Pancreas (tissue), 10 donors: ENCODE data around the gene HELZ. TPM values are rescaled to one million over a fixed set of nuclear protein-coding genes. Genes with fewer than 3 reads are reported as not detected.
A peak's percentile ranks its signal among the peaks of the same experiment; 100 is the strongest.

Experiments used
- ATAC-seq, 4 donors: fragments of 200-7000 bp; cut with Tn5 transposase; one replicate each; pipeline versions ENCODE4 v1.8.0 to v1.9.1; 2020; ENCODE audit warnings: mild to moderate bottlenecking in 4 of 4, moderate library complexity in 4 of 4
- DNase-seq, 6 donors: peaks; one replicate each; pipeline ENCODE4 v3.0.0-alpha.2; 2020
- FAIRE-seq: peaks from 2 replicates; lab custom pipeline; 2012; peaks lifted over from hg19 to GRCh38; lab: Jason Lieb, UNC
- H3K27ac ChIP-seq, 4 donors: fragments of 200-600 bp; sonication (generic); 1 replicate in 3 of 4; 2 replicates in 1 of 4; pipeline versions ENCODE4 v1.5.0 to v1.8.0; 2020
- H3K27me3 ChIP-seq, 4 donors: fragments of 200-600 bp; one replicate each; pipeline ENCODE4 v1.8.0; 2021
- H3K36me3 ChIP-seq, 3 donors: fragments of 200-600 bp; sonication (generic) in 1 of 3; one replicate each; pipeline versions ENCODE4 v1.5.0 to v1.8.0; 2020 to 2021
- H3K4me1 ChIP-seq, 3 donors: fragments of 200-600 bp; one replicate each; pipeline ENCODE4 v1.8.0; 2021
- H3K4me3 ChIP-seq, 4 donors: fragments of 200-600 bp; sonication (generic) in 2 of 4; one replicate each; pipeline versions ENCODE4 v1.5.0 to v1.8.0; 2020 to 2021
- H3K9me3 ChIP-seq, 4 donors: fragments of 200-600 bp; one replicate each; pipeline ENCODE4 v1.8.0; 2021
- CTCF ChIP-seq, 4 donors: fragments of 200-600 bp; sonication (generic) in 3 of 4; IDR thresholded peaks; one replicate each; pipeline versions ENCODE4 v1.5.0 to v1.8.0; 2021; ENCODE audit warnings: antibody characterized with exemption in 4 of 4
- WGBS, 2 donors: extraction: QIAGEN DNeasy Blood & Tissue Kit; methylation state at CpG; one replicate each; pipeline ENCODE4 v1.1.7; 2013; 5-methylcytosine and 5-hydroxymethylcytosine counted together
- intact Hi-C, 3 donors: fragments of 100-400 bp; cut with DNase I; formaldehyde crosslinking; loops; one replicate each; pipeline versions ENCODE4 v1.11.1 to v1.14.2; 2022
- polyA plus RNA-seq, 2 donors: library from polyadenylated mRNA; stranded (reverse); fragments of 200-250 nt; gene quantifications; one replicate each; pipeline ENCODE4 v1.2.3, GENCODE V29; 2013
- total RNA-seq, 6 donors: library from RNA; stranded (reverse); fragmentation: NEBNext Ultra II Directional in 4 of 6; extraction: Animal tissue kit (Norgen Biotek cat#: 25700) in 4 of 6; gene quantifications; one replicate each; pipeline versions ENCODE4 v1.2.1 to v1.2.4, GENCODE V29; 2021 to 2023
- donor health status: healthy with polysubstance abuse.
- donor health status: DM: no; HTN: no; CAD: no; lungs with moderate emphysema.
- donor health status: DM: no; HTN: no; CAD: no.
- donor health status: control.
- donor health status: control.
- donor health status: Bipolar disorder and iron deficiency.
- donor health status: DM: yes; HTN: yes; CAD: no.
- donor health status: DM: no; HTN: no; CAD: no.
- donor health status: DM: no; HTN: no; CAD: no.
- donor health status: DM: yes; HTN: yes; CAD: no.

Gene HELZ
- total and polyA plus RNA-seq, 8 donors, result 4.1 to 36.6 (median 23.9) TPM

GRCh38 chr17:67168496-67168895 lies 76.5 kb downstream of the HELZ start:
- Histone ChIP-seq H3K27me3 (no peaks in the 10 kb centered on the region), H3K4me3 (no peak overlapping the region), H3K9me3 (no peaks in the 10 kb centered on the region), H3K27ac (no peak overlapping the region), H3K36me3 (peaks cover 0 to 9% (median 0%) of the 10 kb centered on the region in 3 donors), H3K4me1 (no peaks in the 10 kb centered on the region)
- no peak for FAIRE-seq
- no peak for TF ChIP-seq CTCF (IDR thresholded peaks at IDR 0.05)
- DNase-seq, result no peak
- no peak for ATAC-seq
- intact Hi-C loops, result no loop called here
- WGBS, 2 donors, result 86 to 92% methylated on average over 4 of the region's 4 CpGs

- H3K4me3 ChIP-seq, result no peak overlapping the region
- FAIRE-seq, result no peak
- intact Hi-C loops, result no loop called here
- H3K27me3 ChIP-seq, result no peaks in the 10 kb centered on the region
- H3K4me1 ChIP-seq, result no peaks in the 10 kb centered on the region
- WGBS, 2 donors, result 82 to 88% methylated on average over 6 of the region's 6 CpGs
- peak in 1 of 6 donors; percentile 39 for DNase-seq
- no peaks in the 10 kb centered on the region for H3K9me3 ChIP-seq
- peaks cover 0 to 17% (median 1%) of the 10 kb centered on the region in 3 donors for H3K36me3 ChIP-seq
- peak in 3 of 4 donors; percentile 37 to 77 (median 76) for ATAC-seq
- H3K27ac ChIP-seq, result peak overlapping the region in 2 of 4 donors; percentile 16 to 47
- TF ChIP-seq CTCF (IDR thresholded peaks at IDR 0.05), result no peak
Observed at GRCh38 chr17:67165201-67165600, 79.8 kb downstream of the HELZ start.

- WGBS, 2 donors, result 81 to 85% methylated on average over 2 of the region's 2 CpGs
- intact Hi-C loops, result no loop called here
- ATAC-seq, result peak in 2 of 4 donors; percentile 56 to 60
Observed at GRCh38 chr17:67164302-67164701, 80.7 kb downstream of the HELZ start.

GRCh38 chr17:67162771-67163170 lies 82.2 kb downstream of the HELZ start:
- H3K4me1 ChIP-seq, result peaks cover 0 to 3% (median 0%) of the 10 kb centered on the region in 3 donors
- no peaks in the 10 kb centered on the region for H3K9me3 ChIP-seq
- no peak overlapping the region for H3K4me3 ChIP-seq
- intact Hi-C loops, result no loop called here
- DNase-seq (no peak), FAIRE-seq (no peak), ATAC-seq (no peak)
- H3K36me3 ChIP-seq, result peaks cover 0 to 18% (median 2%) of the 10 kb centered on the region in 3 donors
- H3K27me3 ChIP-seq, result no peaks in the 10 kb centered on the region
- no peak for TF ChIP-seq CTCF (IDR thresholded peaks at IDR 0.05)
- no peak overlapping the region for H3K27ac ChIP-seq

More at GRCh38 chr17:67164302-67164701, 80.7 kb downstream of the HELZ start:
- no peak for FAIRE-seq
- no peaks in the 10 kb centered on the region for H3K9me3 ChIP-seq
- DNase-seq, result no peak
- H3K27ac ChIP-seq, result peak overlapping the region in 1 of 4 donors; percentile 13
- no peaks in the 10 kb centered on the region for H3K27me3 ChIP-seq
- peaks cover 0 to 18% (median 2%) of the 10 kb centered on the region in 3 donors for H3K36me3 ChIP-seq
- no peaks in the 10 kb centered on the region for H3K4me1 ChIP-seq
- no peak overlapping the region for H3K4me3 ChIP-seq
- no peak for TF ChIP-seq CTCF (IDR thresholded peaks at IDR 0.05)

- intact Hi-C loops, result no loop called here
- no peaks in the 10 kb centered on the region for H3K27me3 ChIP-seq
- no peak for DNase-seq
- H3K36me3 ChIP-seq, result peaks cover 0 to 18% (median 2%) of the 10 kb centered on the region in 3 donors
- peaks cover 0 to 3% (median 0%) of the 10 kb centered on the region in 3 donors for H3K4me1 ChIP-seq
- no peak for FAIRE-seq
- no peaks in the 10 kb centered on the region for H3K9me3 ChIP-seq
- WGBS, 2 donors, result 87 to 91% methylated on average over 3 of the region's 3 CpGs
- no peak overlapping the region for H3K4me3 ChIP-seq
- ATAC-seq, result no peak
- no peak for TF ChIP-seq CTCF (IDR thresholded peaks at IDR 0.05)
- no peak overlapping the region for H3K27ac ChIP-seq
Observed at GRCh38 chr17:67161573-67161972, 83.4 kb downstream of the HELZ start.
